ENCODE results near the gene VWCE.

VWCE gene

DNA sequence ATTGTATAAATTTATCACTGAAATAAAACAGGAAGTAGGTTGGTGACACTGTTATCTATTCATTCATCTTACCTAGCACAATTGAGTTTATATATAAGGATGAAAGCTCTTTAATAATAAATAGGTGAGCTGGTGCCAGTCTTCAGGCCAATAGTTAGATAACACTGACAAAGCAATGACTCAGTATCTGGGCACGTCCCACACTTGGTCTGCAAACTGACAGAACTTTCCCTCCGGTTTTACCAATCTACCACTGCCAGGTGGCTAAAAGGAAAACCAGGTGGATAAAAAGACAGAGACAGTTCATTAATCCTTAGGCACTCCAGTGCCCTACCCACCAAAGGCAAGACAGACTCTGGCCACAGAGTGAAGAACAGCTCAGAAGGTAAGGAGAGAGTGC is 20.1 kb upstream of the VWCE start:
- FAIRE-seq (no peak), DNase-seq (ENCODE audit: insufficient read length) (no peak)
- TF ChIP-seq POLR2A (IDR thresholded peaks at IDR 0.05; ENCODE audit: low read depth, low read length): no peak
- no peak for TF ChIP-seq POLR2AphosphoS5 (IDR thresholded peaks at IDR 0.05; ENCODE audit: low read depth, low read length)
- TF ChIP-seq TAF1 (IDR thresholded peaks at IDR 0.05; ENCODE audit: borderline replicate concordance, low read depth, low read length): no peak

DNA sequence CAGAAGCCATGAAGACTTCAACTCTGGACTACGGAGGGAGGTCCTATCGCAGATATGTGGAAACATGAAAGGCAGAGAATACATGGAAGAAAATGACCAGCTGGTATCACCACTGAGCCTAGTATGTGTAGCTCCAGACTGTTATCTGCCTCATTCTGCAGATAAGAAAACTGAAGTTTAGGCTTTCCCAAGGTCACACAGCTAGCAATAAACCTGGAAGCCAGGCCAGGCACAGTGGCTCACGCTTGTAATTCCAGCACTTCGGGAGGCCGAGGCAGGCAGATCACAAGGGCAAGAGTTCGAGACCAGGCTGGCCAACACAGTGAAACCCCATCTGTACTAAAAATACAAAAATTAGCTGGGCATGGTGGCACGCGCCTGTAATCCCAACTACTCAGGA is 15.6 kb upstream of the VWCE start:
- TF ChIP-seq TAF1 (IDR thresholded peaks at IDR 0.05; ENCODE audit: borderline replicate concordance, low read depth, low read length): no peak
- no peak for TF ChIP-seq POLR2AphosphoS5 (IDR thresholded peaks at IDR 0.05; ENCODE audit: low read depth, low read length)
- no peak for TF ChIP-seq POLR2A (IDR thresholded peaks at IDR 0.05; ENCODE audit: low read depth, low read length)
- FAIRE-seq (no peak), DNase-seq (ENCODE audit: insufficient read length) (no peak)

DNA sequence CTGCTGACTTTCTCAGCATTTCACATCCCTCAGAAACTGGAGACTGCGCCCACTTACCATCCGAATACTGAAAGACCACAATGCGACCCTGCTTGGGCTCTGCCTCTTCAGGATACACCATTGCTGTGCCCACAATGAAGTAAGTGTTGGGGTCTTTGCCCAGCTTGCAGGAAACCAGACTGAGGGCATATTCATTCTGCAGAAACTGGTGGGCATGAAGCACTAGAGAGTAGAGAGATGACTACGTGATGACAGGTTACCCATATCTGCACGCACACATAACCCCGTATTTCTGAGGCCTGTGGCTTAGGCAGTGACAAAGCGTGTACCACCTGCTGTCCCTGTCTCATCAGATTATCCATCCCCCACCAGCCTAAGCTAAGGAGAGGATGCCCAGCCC is 14.6 kb upstream of the VWCE start:
- TF ChIP-seq POLR2A (IDR thresholded peaks at IDR 0.05; ENCODE audit: low read depth, low read length) (no peak), TAF1 (IDR thresholded peaks at IDR 0.05; ENCODE audit: borderline replicate concordance, low read depth, low read length) (no peak), POLR2AphosphoS5 (IDR thresholded peaks at IDR 0.05; ENCODE audit: low read depth, low read length) (no peak)
- no peak for FAIRE-seq
- no peak for DNase-seq (ENCODE audit: insufficient read length)

DNA sequence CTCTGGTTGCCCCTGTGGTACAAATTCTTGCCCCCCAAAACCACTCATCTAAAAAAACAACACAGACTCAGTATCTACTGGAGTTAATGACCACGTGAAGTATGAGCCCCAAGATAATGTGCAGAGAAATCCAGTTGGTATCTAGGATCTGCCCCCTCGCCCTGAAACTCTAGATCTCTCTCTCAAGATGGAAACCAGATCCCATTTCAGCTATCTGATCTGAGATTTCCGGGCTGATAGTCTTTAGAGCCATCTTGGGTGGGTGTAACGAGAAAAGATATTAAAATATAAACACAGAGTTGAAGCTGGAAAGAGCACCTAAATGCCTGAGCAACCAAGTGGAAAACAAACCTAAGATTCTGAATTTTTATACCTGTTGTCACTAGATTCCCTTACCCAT is 14.0 kb upstream of the VWCE start:
- FAIRE-seq: no peak
- TF ChIP-seq POLR2AphosphoS5 (IDR thresholded peaks at IDR 0.05; ENCODE audit: low read depth, low read length) (no peak), TAF1 (IDR thresholded peaks at IDR 0.05; ENCODE audit: borderline replicate concordance, low read depth, low read length) (no peak), POLR2A (IDR thresholded peaks at IDR 0.05; ENCODE audit: low read depth, low read length) (no peak)
- no peak for DNase-seq (ENCODE audit: insufficient read length)

DNA sequence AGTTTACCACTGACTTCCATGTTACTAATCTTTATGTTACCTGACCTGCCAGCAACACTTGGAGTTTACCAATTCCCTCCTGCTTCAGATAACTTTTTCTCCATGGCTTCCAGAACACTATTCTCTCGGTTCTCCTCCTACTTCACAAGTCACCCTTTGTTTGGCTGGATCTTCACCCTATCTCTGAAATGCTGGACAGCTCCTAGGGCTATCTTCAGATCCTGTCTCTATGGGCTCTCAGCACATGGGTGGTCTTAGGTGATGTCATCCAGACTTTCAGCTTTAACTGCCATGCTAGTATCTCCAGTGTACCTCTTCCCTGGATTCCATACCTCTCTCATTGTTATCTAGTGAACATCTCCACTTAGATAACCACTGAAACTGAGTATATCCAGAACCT is 12.2 kb upstream of the VWCE start:
- no peak for TF ChIP-seq POLR2A (IDR thresholded peaks at IDR 0.05; ENCODE audit: low read depth, low read length)
- no peak for TF ChIP-seq TAF1 (IDR thresholded peaks at IDR 0.05; ENCODE audit: borderline replicate concordance, low read depth, low read length)
- TF ChIP-seq POLR2AphosphoS5 (IDR thresholded peaks at IDR 0.05; ENCODE audit: low read depth, low read length): no peak
- FAIRE-seq (no peak), DNase-seq (ENCODE audit: insufficient read length) (no peak)

DNA sequence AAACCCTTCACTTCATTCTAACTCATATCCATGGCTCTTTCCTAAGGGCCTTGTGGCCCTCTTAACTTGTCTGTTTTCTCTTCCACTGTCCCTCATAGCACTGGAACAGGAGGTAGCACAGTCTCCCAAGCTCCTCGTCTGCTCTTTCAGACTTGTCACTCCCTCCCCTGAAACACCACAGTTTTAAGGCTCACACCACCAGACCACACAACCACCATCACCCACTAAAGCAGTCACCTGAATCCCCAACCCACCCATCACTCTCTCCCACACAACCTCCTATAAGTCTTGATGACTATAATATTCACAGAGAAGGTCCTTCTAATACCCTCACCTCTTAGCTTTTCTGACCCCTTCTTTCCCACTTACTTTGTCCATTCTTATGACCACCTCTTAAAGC is 11.1 kb upstream of the VWCE start:
- no peak for TF ChIP-seq TAF1 (IDR thresholded peaks at IDR 0.05; ENCODE audit: borderline replicate concordance, low read depth, low read length)
- TF ChIP-seq POLR2A (IDR thresholded peaks at IDR 0.05; ENCODE audit: low read depth, low read length): no peak
- no peak for TF ChIP-seq POLR2AphosphoS5 (IDR thresholded peaks at IDR 0.05; ENCODE audit: low read depth, low read length)
- DNase-seq (ENCODE audit: insufficient read length) (no peak), FAIRE-seq (no peak)

DNA sequence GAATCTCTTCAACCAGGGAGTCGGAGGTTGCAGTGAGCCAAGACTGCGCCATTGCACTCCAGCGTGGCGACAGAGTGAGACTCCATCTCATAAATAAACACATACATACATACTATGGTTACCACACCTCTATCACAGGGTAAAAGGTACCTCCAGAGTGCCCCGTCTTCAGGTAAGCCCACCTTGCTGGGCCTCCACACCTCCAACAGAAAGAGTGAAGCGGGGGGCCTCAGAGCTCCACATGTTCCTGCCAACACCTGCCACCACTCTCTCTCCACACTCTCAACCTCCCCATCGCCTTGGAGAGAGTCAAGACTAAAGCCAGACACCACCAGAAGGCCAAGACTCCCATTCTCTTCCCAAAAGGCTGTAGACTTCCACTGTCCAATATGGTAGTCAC is 10.3 kb upstream of the VWCE start:
- FAIRE-seq (no peak), DNase-seq (ENCODE audit: insufficient read length) (no peak)
- TF ChIP-seq TAF1 (IDR thresholded peaks at IDR 0.05; ENCODE audit: borderline replicate concordance, low read depth, low read length) (no peak), POLR2A (IDR thresholded peaks at IDR 0.05; ENCODE audit: low read depth, low read length) (no peak), POLR2AphosphoS5 (IDR thresholded peaks at IDR 0.05; ENCODE audit: low read depth, low read length) (no peak)

DNA sequence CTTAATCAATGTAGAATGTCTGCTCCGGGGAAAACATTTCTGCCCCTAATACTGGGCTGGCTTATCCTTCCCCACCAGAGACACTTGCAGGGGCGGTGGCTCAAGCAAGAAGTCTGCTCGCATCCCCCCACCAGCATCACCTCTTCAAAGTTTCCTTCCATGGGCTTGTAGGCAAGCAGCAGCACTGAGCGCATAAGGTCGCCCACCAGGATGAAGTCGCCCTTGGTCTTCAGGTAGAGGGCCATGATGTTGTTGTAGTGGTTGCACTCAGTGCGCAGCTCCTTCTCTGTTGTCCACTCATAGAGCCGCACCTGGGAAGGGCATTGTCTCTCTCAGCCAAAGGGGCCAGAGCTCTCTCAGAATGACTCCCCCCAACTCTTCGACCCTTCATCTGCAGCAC is 8.6 kb upstream of the VWCE start:
- TF ChIP-seq POLR2A (IDR thresholded peaks at IDR 0.05; ENCODE audit: low read depth, low read length) (no peak), POLR2AphosphoS5 (IDR thresholded peaks at IDR 0.05; ENCODE audit: low read depth, low read length) (no peak), TAF1 (IDR thresholded peaks at IDR 0.05; ENCODE audit: borderline replicate concordance, low read depth, low read length) (no peak)
- DNase-seq (ENCODE audit: insufficient read length) (no peak), FAIRE-seq (no peak)

DNA sequence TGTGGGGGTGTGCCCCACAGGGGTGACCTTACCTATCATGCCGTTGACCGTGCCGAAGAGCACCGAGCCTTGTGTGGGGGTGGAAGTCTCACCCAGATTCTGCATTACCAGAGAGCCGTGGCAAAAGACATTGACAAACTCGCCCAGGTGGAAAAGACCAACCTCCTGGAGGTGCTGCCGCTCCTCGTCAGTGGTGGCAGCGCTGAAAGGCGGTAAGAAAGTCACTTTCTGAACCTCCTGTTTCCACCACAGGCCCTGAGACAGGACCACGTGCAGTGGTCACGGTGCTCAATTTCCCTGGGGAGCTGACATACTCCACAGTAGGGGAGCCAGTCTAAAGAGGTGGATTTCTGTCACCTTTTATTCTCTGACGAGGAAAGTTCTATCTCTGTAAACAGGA is 7.4 kb upstream of the VWCE start:
- DNase-seq (ENCODE audit: insufficient read length) (no peak), FAIRE-seq (no peak)
- no peak for TF ChIP-seq TAF1 (IDR thresholded peaks at IDR 0.05; ENCODE audit: borderline replicate concordance, low read depth, low read length)
- TF ChIP-seq POLR2A (IDR thresholded peaks at IDR 0.05; ENCODE audit: low read depth, low read length): no peak

DNA sequence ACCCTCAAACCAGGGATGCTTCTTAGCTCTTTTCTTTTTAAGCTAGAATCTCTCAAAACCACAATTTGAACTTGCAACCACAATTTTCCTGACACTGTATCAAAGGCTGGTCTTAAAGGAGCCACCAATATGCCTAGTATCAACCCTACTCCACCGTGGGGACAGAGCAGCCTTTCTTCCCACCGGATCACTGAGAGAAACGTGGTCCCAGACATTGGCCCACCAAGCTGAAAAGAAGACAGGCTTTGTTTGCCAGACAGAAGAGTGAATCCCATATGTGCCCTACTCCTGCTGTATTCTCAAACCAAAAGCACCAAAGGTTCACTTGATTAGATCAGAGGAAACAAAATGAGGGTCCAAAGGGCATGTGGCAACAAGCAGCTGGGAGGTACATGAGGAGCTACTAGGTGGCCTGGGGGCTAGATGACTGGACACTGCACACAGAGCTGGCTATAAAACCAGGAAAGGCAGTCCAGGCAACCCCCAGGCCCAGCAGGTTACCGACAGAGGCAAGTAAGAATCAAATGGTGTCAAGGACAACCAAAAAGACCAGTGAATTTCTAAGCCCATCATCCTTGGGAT is 3.6 kb upstream of the VWCE start:
- no peak for DNase-seq (ENCODE audit: insufficient read length)
- no peak for TF ChIP-seq POLR2A (IDR thresholded peaks at IDR 0.05; ENCODE audit: low read depth, low read length)
- TF ChIP-seq POLR2AphosphoS5 (IDR thresholded peaks at IDR 0.05; ENCODE audit: low read depth, low read length): peak; percentile 43
- FAIRE-seq: no peak

DNA sequence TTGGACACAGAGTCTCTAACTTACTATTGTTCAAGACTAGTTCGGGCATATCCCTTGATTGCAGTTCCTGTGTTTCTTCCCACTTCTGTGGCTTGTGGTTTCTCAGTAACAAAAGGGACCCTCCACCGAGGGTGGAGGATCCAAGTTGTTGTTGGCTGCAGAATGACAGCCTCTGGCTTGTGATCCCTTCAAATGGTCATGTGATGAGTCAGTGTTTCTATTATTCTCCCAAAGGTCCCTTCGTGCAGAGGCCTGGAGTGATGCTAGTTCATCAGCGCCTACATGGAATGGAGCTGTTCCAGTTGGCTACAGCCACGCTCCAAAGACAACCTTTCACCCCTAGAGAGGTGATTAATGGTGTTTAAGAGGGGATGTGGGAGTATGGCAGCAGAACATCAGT is 2.6 kb upstream of the VWCE start:
- no peak for TF ChIP-seq TAF1 (IDR thresholded peaks at IDR 0.05; ENCODE audit: borderline replicate concordance, low read depth, low read length)
- no peak for TF ChIP-seq POLR2A (IDR thresholded peaks at IDR 0.05; ENCODE audit: low read depth, low read length)
- TF ChIP-seq POLR2AphosphoS5 (IDR thresholded peaks at IDR 0.05; ENCODE audit: low read depth, low read length): no peak
- no peak for FAIRE-seq

DNA sequence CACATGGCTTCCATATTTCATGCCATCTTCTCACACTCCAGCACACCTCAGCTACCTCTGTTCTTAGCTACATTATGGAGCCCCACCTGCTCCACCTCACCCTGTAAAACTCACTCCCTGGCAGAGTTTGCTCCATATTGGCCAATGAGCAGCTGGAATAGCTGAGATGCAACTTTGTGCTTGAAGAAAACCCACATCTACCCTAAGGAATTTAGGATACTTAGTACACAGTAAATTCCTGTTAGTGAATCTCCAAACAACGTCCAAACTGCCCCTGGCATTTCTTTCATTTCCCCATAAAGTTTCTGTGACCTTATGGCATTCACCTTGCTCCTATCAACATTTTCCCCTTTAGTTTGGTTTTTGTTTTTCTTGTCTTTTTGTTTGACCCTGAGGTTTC is 2.2 kb upstream of the VWCE start:
- FAIRE-seq (no peak), DNase-seq (ENCODE audit: insufficient read length) (no peak)
- 0 out of 2 replicates have a peak, but pooled peaks have one; percentile 15 for TF ChIP-seq POLR2A (IDR thresholded peaks at IDR 0.05; ENCODE audit: low read depth, low read length)
- TF ChIP-seq POLR2AphosphoS5 (IDR thresholded peaks at IDR 0.05; ENCODE audit: low read depth, low read length): no peak

More for the DNA sequence above, 2.6 kb upstream of the VWCE start:
- no peak for DNase-seq (ENCODE audit: insufficient read length)

DNA sequence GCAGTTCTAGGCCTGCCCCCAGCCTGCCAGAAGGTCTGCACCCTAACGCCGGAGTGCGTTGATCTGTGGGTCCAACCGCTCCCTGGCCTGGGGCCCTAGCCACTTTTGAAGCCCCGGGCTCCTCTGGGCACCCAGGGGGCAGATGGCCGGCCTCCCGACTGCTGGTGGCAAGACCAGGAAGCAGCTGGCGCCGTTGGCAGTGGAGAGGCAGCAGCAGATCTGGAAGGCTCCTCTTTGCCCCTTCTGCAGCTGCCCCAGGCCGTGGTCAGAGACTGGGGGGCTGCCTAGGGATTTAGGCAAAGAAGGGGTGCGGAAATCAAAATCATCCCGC is 445 bp upstream of the VWCE start:
- DNase-seq (ENCODE audit: insufficient read length): no peak
- no peak for TF ChIP-seq POLR2AphosphoS5 (IDR thresholded peaks at IDR 0.05; ENCODE audit: low read depth, low read length)
- FAIRE-seq: peak; percentile 5
